ENCODE measurements around the gene SNAPC2.

Gene SNAPC2

GRCh38 chr19:7968008-7968795 is 48.1 kb downstream of the SNAPC2 start:
- DNase-seq (ENCODE audit: low read depth, low spot score): no peak

- DNase-seq (ENCODE audit: low read depth, low spot score): no peak
These were observed 48.8 kb downstream of the SNAPC2 start for GRCh38 chr19:7968796-7969554.

DNA sequence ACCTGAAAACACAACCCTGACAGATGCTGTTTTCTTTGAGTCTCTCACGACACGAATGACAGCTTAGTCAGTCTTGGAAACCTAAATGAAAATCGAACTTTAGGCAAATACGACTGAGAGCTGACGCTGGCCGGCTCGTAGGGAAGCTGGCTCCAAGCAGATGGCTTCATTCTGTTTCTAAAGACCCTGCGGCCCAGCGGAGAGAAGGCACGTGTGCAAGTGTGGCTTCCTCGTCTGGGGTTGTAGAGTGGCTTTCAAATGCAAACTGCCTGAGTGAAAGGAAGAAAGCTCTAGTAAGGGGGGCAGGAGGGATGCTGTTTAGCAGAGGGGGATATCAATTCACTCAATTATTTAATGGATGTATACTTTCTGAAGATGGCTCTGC is 49.4 kb downstream of the SNAPC2 start:
- no peak for DNase-seq (ENCODE audit: low read depth, low spot score)

DNA sequence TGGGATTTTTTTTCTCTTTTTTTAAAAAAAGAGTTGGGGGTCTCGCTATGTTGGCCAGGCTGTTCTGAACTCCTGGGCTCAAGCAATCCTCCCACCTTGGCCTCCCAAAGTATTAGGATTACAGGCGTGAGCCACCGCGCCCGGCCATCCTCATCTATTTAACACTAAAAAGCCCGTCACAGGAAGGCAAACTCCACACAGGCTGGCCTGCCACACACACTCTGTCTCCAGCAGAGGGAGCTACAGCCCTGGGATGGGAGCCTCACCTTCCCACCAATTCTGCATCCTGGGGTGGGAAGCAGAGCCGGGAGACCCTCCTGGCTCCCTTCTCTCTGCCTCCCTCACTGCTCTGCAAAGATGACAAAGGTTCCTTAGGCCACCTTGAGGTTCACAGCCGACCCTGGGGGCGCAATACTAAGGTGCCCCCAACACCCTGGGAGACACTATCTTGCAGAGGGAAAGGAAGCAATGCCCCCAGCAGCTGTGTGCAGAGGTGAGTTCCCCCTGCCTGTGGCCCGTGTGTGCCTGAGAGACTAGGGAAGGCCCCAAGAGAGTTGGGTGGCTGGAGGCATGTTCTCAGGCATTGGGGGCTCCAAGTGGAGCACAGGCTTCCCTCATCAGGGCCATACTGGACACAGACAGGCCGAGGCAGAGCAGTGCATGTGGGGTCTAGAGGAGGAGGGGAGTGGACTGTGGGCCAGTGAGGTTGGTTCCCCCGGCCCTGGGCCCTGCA is 50.7 kb downstream of the SNAPC2 start:
- no peak for DNase-seq (ENCODE audit: low read depth, low spot score)

- DNase-seq (ENCODE audit: low read depth, low spot score): no peak
These were observed 51.7 kb downstream of the SNAPC2 start for GRCh38 chr19:7971553-7972520.

Data from activated naive CD8-positive, alpha-beta T cell treated with anti-CD3 and anti-CD28 coated beads, Interleukin-2, amount 50 U/mL, for 16 hours (primary cell).